CD14-positive monocyte (primary cell): ENCODE measurements around the gene LAMA3. TPM values are rescaled to one million over a fixed set of nuclear protein-coding genes. Genes with fewer than 3 reads are reported as not detected.

Source experiments
- DNase-seq, 3 donors: peaks; one replicate each; pipeline ENCODE4 v3.0.0-alpha.2; 2011 to 2022
- H2AFZ ChIP-seq: 2 replicates; pipeline ENCODE4 v1.6.0; 2012; ENCODE audit warnings: mild to moderate bottlenecking, low read depth, low read length, inconsistent platforms; ENCODE audit not compliant: insufficient read depth, poor library complexity, severe bottlenecking
- H3K27ac ChIP-seq, 2 donors: 1 replicate in 1 of 2; 2 replicates in 1 of 2; pipeline ENCODE4 v1.5.1; 2012 to 2013; ENCODE audit warnings: low read length in 2 of 2, control low read depth in 1 of 2, inconsistent platforms in 1 of 2, low read depth in 1 of 2, mild to moderate bottlenecking in 1 of 2
- H3K27me3 ChIP-seq, 2 donors: one replicate each; pipeline versions ENCODE4 v1.6.0 to v1.6.1; 2011 to 2013; ENCODE audit warnings: low read length in 2 of 2; ENCODE audit not compliant: control insufficient read depth in 2 of 2, insufficient read depth in 2 of 2
- H3K36me3 ChIP-seq, 2 donors: replicated peaks in 1 of 2; 1 replicate in 1 of 2; 2 replicates in 1 of 2; pipeline versions ENCODE4 v1.5.1 to v1.6.1; 2012 to 2013; ENCODE audit warnings: low read length in 2 of 2, control low read depth in 1 of 2, inconsistent platforms in 1 of 2, mild to moderate bottlenecking in 1 of 2; ENCODE audit not compliant: insufficient read depth in 2 of 2, control insufficient read depth in 1 of 2
- H3K4me1 ChIP-seq, 2 donors: 1 replicate in 1 of 2; 2 replicates in 1 of 2; pipeline versions ENCODE4 v1.5.1 to v1.6.1; 2012 to 2013; ENCODE audit warnings: low read length in 2 of 2, control low read depth in 1 of 2, inconsistent platforms in 1 of 2, mild to moderate bottlenecking in 1 of 2, moderate library complexity in 1 of 2; ENCODE audit not compliant: insufficient read depth in 2 of 2, control insufficient read depth in 1 of 2
- H3K4me2 ChIP-seq: replicated peaks from 2 replicates; pipeline ENCODE3; 2012; ENCODE audit warnings: low read length, moderate library complexity, mild to moderate bottlenecking; ENCODE audit not compliant: poor library complexity, severe bottlenecking; ENCODE audit errors: extremely low read depth
- H3K4me3 ChIP-seq, 3 experiments: fragments of 200-600 bp in 1 of 3; sonication (generic) in 1 of 3; replicated peaks in 1 of 3; 1 replicate in 2 of 3; 2 replicates in 1 of 3; pipeline ENCODE4 v1.5.1; 2011 to 2013; ENCODE audit warnings: low read length in 3 of 3, mild to moderate bottlenecking in 3 of 3, control low read depth in 2 of 3, low read depth in 2 of 3, inconsistent platforms in 1 of 3, moderate library complexity in 1 of 3
- H3K79me2 ChIP-seq: 2 replicates; pipeline ENCODE4 v1.6.0; 2012; ENCODE audit warnings: mild to moderate bottlenecking, control low read depth, inconsistent platforms, low read length, moderate library complexity; ENCODE audit not compliant: insufficient read depth
- H3K9ac ChIP-seq: 2 replicates; pipeline ENCODE4 v1.6.0; 2017; ENCODE audit warnings: low read length, mild to moderate bottlenecking; ENCODE audit not compliant: insufficient read depth, poor library complexity, severe bottlenecking
- H3K9me3 ChIP-seq, 2 donors: replicated peaks in 1 of 2; 1 replicate in 1 of 2; 2 replicates in 1 of 2; pipeline versions ENCODE4 v1.5.1 to v1.6.1; 2012 to 2013; ENCODE audit warnings: low read length in 2 of 2, control low read depth in 1 of 2; ENCODE audit not compliant: control insufficient read depth in 1 of 2, insufficient read depth in 1 of 2
- H4K20me1 ChIP-seq: 2 replicates; pipeline ENCODE4 v1.6.0; 2012; ENCODE audit warnings: mild to moderate bottlenecking, low read length, control low read depth, moderate library complexity; ENCODE audit not compliant: insufficient read depth
- H3K27ac Mint-ChIP-seq, 7 donors: one replicate each; pipeline ENCODE4 v1.8.0; 2020; ENCODE audit warnings: mild to moderate bottlenecking in 7 of 7, mixed read lengths in 7 of 7, moderate library complexity in 6 of 7, inconsistent platforms in 2 of 7
- H3K27me3 Mint-ChIP-seq, 3 donors: one replicate each; pipeline ENCODE4 v1.8.0; 2021 to 2022; ENCODE audit warnings: low read depth in 3 of 3, mild to moderate bottlenecking in 3 of 3, mixed read lengths in 3 of 3, moderate library complexity in 3 of 3, inconsistent platforms in 1 of 3
- H3K36me3 Mint-ChIP-seq, 2 donors: one replicate each; pipeline ENCODE4 v1.8.0; 2020; ENCODE audit warnings: mixed read lengths in 2 of 2, inconsistent platforms in 1 of 2, mild to moderate bottlenecking in 1 of 2
- H3K4me1 Mint-ChIP-seq: one replicate; pipeline ENCODE4 v1.8.0; 2020; ENCODE audit warnings: mild to moderate bottlenecking, mixed read lengths
- H3K4me3 Mint-ChIP-seq, 2 donors: one replicate each; pipeline ENCODE4 v1.8.0; 2020; ENCODE audit warnings: mild to moderate bottlenecking in 2 of 2, mixed read lengths in 2 of 2, moderate library complexity in 1 of 2
- H3K9me3 Mint-ChIP-seq, 7 donors: one replicate each; pipeline ENCODE4 v1.8.0; 2020 to 2022; ENCODE audit warnings: mixed read lengths in 7 of 7, mild to moderate bottlenecking in 6 of 7, moderate library complexity in 6 of 7, inconsistent platforms in 2 of 7
- WGBS: methylation state at CpG from one replicate; pipeline ENCODE4 v1.1.5; 2013; ENCODE audit warnings: missing lambda C conversion rate; ENCODE audit not compliant: insufficient coverage; 5-methylcytosine and 5-hydroxymethylcytosine counted together
- intact Hi-C, 2 donors: fragments of 100-400 bp; cut with micrococcal nuclease; formaldehyde crosslinking; loops; one replicate each; pipeline versions ENCODE4 v1.15.0 to v1.15.1; 2023
- polyA plus RNA-seq, 3 donors: library from polyadenylated mRNA; depleted of rRNA in 1 of 3; unstranded in 2 of 3; stranded (reverse) in 1 of 3; fragments of 300-500 nt in 2 of 3; fragments of >200 nt in 1 of 3; fragmentation: Illumina TruSeq in 2 of 3; gene quantifications; 1 replicate in 2 of 3; 2 replicates in 1 of 3; pipeline ENCODE4 v1.2.3, GENCODE V29; 2012 to 2021
- TF ChIP-seq, protein P1 (sequence below): fragments of 200-600 bp; IDR thresholded peaks from one replicate; pipeline ENCODE4 v1.8.0; 2022; ENCODE audit warnings: antibody characterized with exemption, mild to moderate bottlenecking

LAMA3 gene
- polyA plus RNA-seq, 3 donors = not detected

DNA sequence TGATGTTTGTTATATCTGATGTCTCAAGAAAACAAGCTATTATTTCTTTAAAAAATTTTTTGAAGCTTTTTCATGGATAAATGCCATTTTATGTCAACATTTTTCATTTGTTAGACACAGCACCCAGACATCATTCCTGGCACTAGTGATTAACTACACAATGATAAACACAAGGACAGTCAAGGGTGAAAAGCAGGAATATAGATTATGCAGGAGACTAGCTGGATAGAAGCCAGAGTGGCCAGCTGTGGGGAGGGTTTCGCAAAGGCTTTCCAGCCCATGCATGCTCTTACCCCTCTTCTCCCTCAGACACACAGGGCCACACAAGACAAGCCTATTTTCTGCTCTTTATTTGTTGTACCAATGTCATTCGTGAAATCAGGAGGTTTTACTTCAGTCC lies 198.2 kb downstream of the LAMA3 start:
- Histone ChIP-seq H4K20me1 (no peaks in the 10 kb centered on the region), H3K36me3 (no peaks in the 10 kb centered on the region), H3K9me3 (no peaks in the 10 kb centered on the region), H3K27ac (no peak overlapping the region), H2AFZ (no peak overlapping the region), H3K79me2 (no peaks in the 10 kb centered on the region), H3K27me3 (no peaks in the 10 kb centered on the region), H3K4me3 (no peak overlapping the region), H3K4me1 (no peaks in the 10 kb centered on the region), H3K4me2 (no peak overlapping the region), H3K9ac (no peak overlapping the region)
- Mint-ChIP-seq H3K9me3 (peaks cover 0 to 3% (median 0%) of the 10 kb centered on the region in 7 donors), H3K27me3 (peaks cover 0 to 1% (median 0%) of the 10 kb centered on the region in 3 donors), H3K4me3 (no peak overlapping the region), H3K4me1 (peaks cover 2% of the 10 kb centered on the region), H3K36me3 (no peaks in the 10 kb centered on the region), H3K27ac (no peak overlapping the region)
- TF ChIP-seq, protein P1, sequence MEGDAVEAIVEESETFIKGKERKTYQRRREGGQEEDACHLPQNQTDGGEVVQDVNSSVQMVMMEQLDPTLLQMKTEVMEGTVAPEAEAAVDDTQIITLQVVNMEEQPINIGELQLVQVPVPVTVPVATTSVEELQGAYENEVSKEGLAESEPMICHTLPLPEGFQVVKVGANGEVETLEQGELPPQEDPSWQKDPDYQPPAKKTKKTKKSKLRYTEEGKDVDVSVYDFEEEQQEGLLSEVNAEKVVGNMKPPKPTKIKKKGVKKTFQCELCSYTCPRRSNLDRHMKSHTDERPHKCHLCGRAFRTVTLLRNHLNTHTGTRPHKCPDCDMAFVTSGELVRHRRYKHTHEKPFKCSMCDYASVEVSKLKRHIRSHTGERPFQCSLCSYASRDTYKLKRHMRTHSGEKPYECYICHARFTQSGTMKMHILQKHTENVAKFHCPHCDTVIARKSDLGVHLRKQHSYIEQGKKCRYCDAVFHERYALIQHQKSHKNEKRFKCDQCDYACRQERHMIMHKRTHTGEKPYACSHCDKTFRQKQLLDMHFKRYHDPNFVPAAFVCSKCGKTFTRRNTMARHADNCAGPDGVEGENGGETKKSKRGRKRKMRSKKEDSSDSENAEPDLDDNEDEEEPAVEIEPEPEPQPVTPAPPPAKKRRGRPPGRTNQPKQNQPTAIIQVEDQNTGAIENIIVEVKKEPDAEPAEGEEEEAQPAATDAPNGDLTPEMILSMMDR = no peak
- no CpG with 5 or more reads among the region's 2 CpGs for WGBS
- no peak for DNase-seq
- intact Hi-C loops = no loop called here

DNA sequence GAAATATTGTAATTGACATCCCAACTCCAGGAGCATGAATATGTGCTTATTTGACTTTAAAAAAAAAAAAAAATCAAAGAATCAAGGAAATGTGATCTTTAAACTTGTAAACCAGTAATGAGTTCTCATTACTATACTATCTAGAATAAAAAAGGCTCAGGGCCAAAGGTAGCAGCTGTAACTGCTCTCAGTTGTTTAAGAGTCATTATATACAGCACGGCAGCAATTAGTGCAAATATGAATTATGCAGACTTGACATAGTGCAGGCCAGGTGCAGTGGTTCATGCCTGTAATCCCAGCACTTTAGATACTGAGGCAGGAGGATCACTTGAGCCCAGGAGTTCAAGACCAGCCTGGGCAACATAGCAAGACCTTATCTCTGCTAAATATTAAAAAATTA lies 199.6 kb downstream of the LAMA3 start:
- H3K9ac ChIP-seq = no peak overlapping the region
- no peaks in the 10 kb centered on the region for H3K36me3 ChIP-seq
- no peaks in the 10 kb centered on the region for H3K79me2 ChIP-seq
- no peaks in the 10 kb centered on the region for H3K36me3 Mint-ChIP-seq
- H3K4me3 ChIP-seq = no peak overlapping the region
- H3K9me3 Mint-ChIP-seq = peaks cover 0 to 3% (median 0%) of the 10 kb centered on the region in 7 donors
- H3K27ac Mint-ChIP-seq = no peak overlapping the region
- H2AFZ ChIP-seq = no peak overlapping the region
- no peaks in the 10 kb centered on the region for H3K9me3 ChIP-seq
- no peak for DNase-seq
- WGBS = 89% methylated on average over 1 of the region's 1 CpG
- H3K4me1 Mint-ChIP-seq = peaks cover 2% of the 10 kb centered on the region
- H4K20me1 ChIP-seq = no peaks in the 10 kb centered on the region
- TF ChIP-seq, protein P1 = no peak
- intact Hi-C loops = no loop called here
- no peaks in the 10 kb centered on the region for H3K27me3 ChIP-seq
- no peaks in the 10 kb centered on the region for H3K4me1 ChIP-seq
- no peak overlapping the region for H3K4me2 ChIP-seq
- peaks cover 0 to 1% (median 0%) of the 10 kb centered on the region in 3 donors for H3K27me3 Mint-ChIP-seq
- no peak overlapping the region for H3K27ac ChIP-seq
- H3K4me3 Mint-ChIP-seq = no peak overlapping the region
